ENCODE results near the gene CTRL.

Gene CTRL

GRCh38 chr16:67885545-67885944 lies 46.1 kb downstream of the CTRL start:
- DNase-seq = no peak

GRCh38 chr16:67884684-67885083 lies 47.0 kb downstream of the CTRL start, which contains the start of gene NRN1L:
TSS of gene NRN1L (plus strand) at chr16:67884885. CDS start at chr16:67884904, 19 bp downstream.
- DNase-seq = no peak

- no peak for DNase-seq
Observed at GRCh38 chr16:67883872-67884261, 47.8 kb downstream of the CTRL start.

- DNase-seq = no peak
Observed at GRCh38 chr16:67883146-67883871, 48.4 kb downstream of the CTRL start.

- no peak for DNase-seq
Observed at GRCh38 chr16:67882374-67883145, 49.1 kb downstream of the CTRL start.

- no peak for DNase-seq
Observed at GRCh38 chr16:67881621-67882161, 50.0 kb downstream of the CTRL start.

- DNase-seq = no peak
Observed at GRCh38 chr16:67880584-67880983, 51.1 kb downstream of the CTRL start.

GRCh38 chr16:67879936-67880335 lies 51.7 kb downstream of the CTRL start:
- DNase-seq = no peak

Data from GOT3 (cell line).